ENCODE data around the gene CREG2.

- TF ChIP-seq CTCF (IDR thresholded peaks at IDR 0.05): no peak
- no peak for TF ChIP-seq POLR2AphosphoS5 (IDR thresholded peaks at IDR 0.05; ENCODE audit: low read depth, low read length)
- TF ChIP-seq TCF7L2 (IDR thresholded peaks at IDR 0.05; ENCODE audit: low read depth, low read length): no peak
- no peak for TF ChIP-seq SIN3A (IDR thresholded peaks at IDR 0.05; ENCODE audit: borderline replicate concordance, insufficient read depth, low read depth, low read length)
Observed at GRCh38 chr2:101360232-101360631, 27.1 kb downstream of the CREG2 start.
